KMS-11 (cell line): ENCODE measurements around the gene CEP295NL.

Experiments used
- H2AFZ ChIP-seq: fragments of 200-600 bp; sonication (generic); 2 replicates; pipeline ENCODE4 v1.6.1; 2016; ENCODE audit warnings: antibody characterized with exemption, mixed run types, low read depth
- H3K27ac ChIP-seq: fragments of 200-600 bp; sonication (generic); 2 replicates; pipeline ENCODE4 v1.6.1; 2016; ENCODE audit warnings: mild to moderate bottlenecking, mixed run types
- H3K27me3 ChIP-seq: fragments of 200-600 bp; sonication (generic); 2 replicates; pipeline ENCODE4 v1.6.1; 2017; ENCODE audit warnings: mild to moderate bottlenecking, low read depth, mixed run types, moderate library complexity; ENCODE audit not compliant: insufficient read depth
- H3K36me3 ChIP-seq: fragments of 200-600 bp; sonication (generic); 2 replicates; pipeline ENCODE4 v1.6.1; 2017; ENCODE audit warnings: mild to moderate bottlenecking, mixed run types; ENCODE audit not compliant: insufficient read depth
- H3K4me1 ChIP-seq: fragments of 200-600 bp; sonication (generic); 2 replicates; pipeline ENCODE4 v1.6.1; 2016; ENCODE audit warnings: mild to moderate bottlenecking, low read depth, mixed run types; ENCODE audit not compliant: poor library complexity, severe bottlenecking
- H3K4me2 ChIP-seq: fragments of 200-600 bp; sonication (generic); 2 replicates; pipeline ENCODE4 v1.7.0; 2016; ENCODE audit warnings: mild to moderate bottlenecking, mixed run types
- H3K4me3 ChIP-seq: fragments of 200-600 bp; sonication (generic); IDR thresholded peaks from 2 replicates; pipeline ENCODE4 v1.6.1; 2017; ENCODE audit warnings: low read depth, low read length, mixed read lengths; ENCODE audit not compliant: insufficient read depth
- H3K79me2 ChIP-seq: fragments of 200-600 bp; sonication (generic); 2 replicates; pipeline ENCODE4 v1.6.1; 2016; ENCODE audit warnings: low read depth, mixed run types; ENCODE audit not compliant: insufficient read depth
- H3K9ac ChIP-seq: fragments of 200-600 bp; sonication (generic); 2 replicates; pipeline ENCODE4 v1.6.1; 2016; ENCODE audit warnings: mild to moderate bottlenecking, mixed run types
- H4K20me1 ChIP-seq: fragments of 200-600 bp; sonication (generic); 2 replicates; pipeline ENCODE4 v1.6.1; 2016; ENCODE audit warnings: mild to moderate bottlenecking, mixed run types; ENCODE audit not compliant: insufficient read depth
- CTCF ChIP-seq: fragments of 200-600 bp; sonication (generic); conservative IDR thresholded peaks from 2 replicates; pipeline ENCODE4 v1.6.1; 2017; ENCODE audit warnings: low read depth, mild to moderate bottlenecking, antibody characterized with exemption, low read length, moderate library complexity, mixed read lengths

CEP295NL gene

GRCh38 chr17:78937561-78937960 is 34.6 kb upstream of the CEP295NL start:
- no peak for TF ChIP-seq CTCF
- H3K4me1 ChIP-seq = peaks cover 18% of the 10 kb centered on the region

GRCh38 chr17:78935419-78936323 is 32.7 kb upstream of the CEP295NL start:
- Histone ChIP-seq H3K4me1 (peaks cover 18% of the 10 kb centered on the region), H2AFZ (no peak overlapping the region), H4K20me1 (no peaks in the 10 kb centered on the region), H3K79me2 (no peaks in the 10 kb centered on the region), H3K9ac (no peak overlapping the region), H3K4me3 (no peak overlapping the region), H3K36me3 (no peaks in the 10 kb centered on the region), H3K27me3 (no peaks in the 10 kb centered on the region), H3K4me2 (no peak overlapping the region), H3K27ac (no peak overlapping the region)
- TF ChIP-seq CTCF = no peak

More at GRCh38 chr17:78937561-78937960, 34.6 kb upstream of the CEP295NL start:
- H3K4me2 ChIP-seq = no peak overlapping the region
- H3K36me3 ChIP-seq = no peaks in the 10 kb centered on the region
- no peaks in the 10 kb centered on the region for H3K79me2 ChIP-seq
- no peak overlapping the region for H2AFZ ChIP-seq
- no peaks in the 10 kb centered on the region for H4K20me1 ChIP-seq
- H3K27ac ChIP-seq = no peak overlapping the region
- no peaks in the 10 kb centered on the region for H3K27me3 ChIP-seq
- H3K4me3 ChIP-seq = no peak overlapping the region
- H3K9ac ChIP-seq = no peak overlapping the region

GRCh38 chr17:78934681-78935418 is 31.8 kb upstream of the CEP295NL start:
- H3K4me3 ChIP-seq = no peak overlapping the region
- no peaks in the 10 kb centered on the region for H3K27me3 ChIP-seq
- no peaks in the 10 kb centered on the region for H3K79me2 ChIP-seq
- no peak overlapping the region for H3K4me2 ChIP-seq
- H3K36me3 ChIP-seq = no peaks in the 10 kb centered on the region
- no peaks in the 10 kb centered on the region for H4K20me1 ChIP-seq
- H2AFZ ChIP-seq = no peak overlapping the region
- no peak overlapping the region for H3K27ac ChIP-seq
- no peak for TF ChIP-seq CTCF
- H3K4me1 ChIP-seq = peaks cover 18% of the 10 kb centered on the region
- no peak overlapping the region for H3K9ac ChIP-seq

- H3K27me3 ChIP-seq = no peaks in the 10 kb centered on the region
- no peaks in the 10 kb centered on the region for H3K36me3 ChIP-seq
- peak overlapping the region; percentile 29; the same call in 1 of the 2 replicates for H3K4me2 ChIP-seq
- no peak for TF ChIP-seq CTCF
- peak overlapping the region; percentile 11; the same call in 1 of the 2 replicates for H3K9ac ChIP-seq
- no peaks in the 10 kb centered on the region for H3K79me2 ChIP-seq
- H2AFZ ChIP-seq = peak overlapping the region; percentile 67
- H3K4me3 ChIP-seq = no peak overlapping the region
- H3K27ac ChIP-seq = peak overlapping the region; percentile 40; the same call in 1 of the 2 replicates
- peaks cover 18% of the 10 kb centered on the region for H3K4me1 ChIP-seq
- H4K20me1 ChIP-seq = no peaks in the 10 kb centered on the region
Measured at GRCh38 chr17:78933959-78934568, 31.1 kb upstream of the CEP295NL start.
